B cell (primary cell): ENCODE measurements around the gene CNGA3. TPM values are rescaled to one million over a fixed set of nuclear protein-coding genes. Genes with fewer than 3 reads are reported as not detected.

Experiments used
- ATAC-seq: fragments of 200-7000 bp; cut with Tn5 transposase; one replicate; pipeline ENCODE4 v1.10.0; 2021; ENCODE audit warnings: low read depth, mild to moderate bottlenecking, moderate number of reproducible peaks, moderate library complexity
- CTCF ChIA-PET: fragments of 350-600 bp; sonication (Branson Sonifier 250); formaldehyde crosslinking; loops from one replicate; lab custom pipeline; 2021; ENCODE audit warnings: antibody characterized with exemption, inconsistent platforms; lab: Charles Lee
- POLR2A ChIA-PET: fragments of 350-600 bp; sonication (Branson Sonifier 250); formaldehyde crosslinking; loops from one replicate; lab custom pipeline; 2021; ENCODE audit warnings: antibody characterized with exemption; lab: Charles Lee
- DNase-seq: peaks from one replicate; pipeline ENCODE4 v3.0.0; 2013
- H2AFZ ChIP-seq: 2 replicates; pipeline ENCODE4 v1.6.1; 2012; ENCODE audit warnings: mild to moderate bottlenecking, low read depth, low read length; ENCODE audit not compliant: insufficient read depth, poor library complexity, severe bottlenecking
- H3K27ac ChIP-seq, 2 donors: 1 replicate in 1 of 2; 2 replicates in 1 of 2; pipeline ENCODE4 v1.5.1; 2012 to 2013; ENCODE audit warnings: low read length in 2 of 2, mild to moderate bottlenecking in 2 of 2, moderate library complexity in 1 of 2
- H3K27me3 ChIP-seq, 4 experiments: fragments of 200-600 bp in 1 of 4; sonication (generic) in 1 of 4; replicated peaks in 1 of 4; 1 replicate in 2 of 4; 2 replicates in 2 of 4; pipeline versions ENCODE4 v1.6.1 to v1.7.0; 2013 to 2016; ENCODE audit warnings: low read length in 3 of 4, mild to moderate bottlenecking in 2 of 4, mixed read lengths in 1 of 4, moderate library complexity in 1 of 4; ENCODE audit not compliant: insufficient read depth in 4 of 4, control insufficient read depth in 3 of 4; ENCODE audit errors: control extremely low read depth in 1 of 4
- H3K36me3 ChIP-seq, 2 experiments: replicated peaks in 1 of 2; 1 replicate in 1 of 2; 2 replicates in 1 of 2; pipeline versions ENCODE4 v1.6.1 to v1.7.1; 2013; ENCODE audit warnings: low read length in 1 of 2; ENCODE audit not compliant: insufficient read depth in 2 of 2, control insufficient read depth in 1 of 2; ENCODE audit errors: control extremely low read depth in 1 of 2, extremely low read depth in 1 of 2
- H3K4me1 ChIP-seq, 2 donors: fragments of 200-600 bp in 1 of 2; sonication (generic) in 1 of 2; 1 replicate in 1 of 2; 2 replicates in 1 of 2; pipeline versions ENCODE4 v1.5.1 to v1.6.1; 2013 to 2017; ENCODE audit warnings: low read length in 2 of 2; ENCODE audit not compliant: control insufficient read depth in 2 of 2, insufficient read depth in 2 of 2
- H3K4me2 ChIP-seq: replicated peaks from 2 replicates; pipeline ENCODE3; 2012; ENCODE audit warnings: mild to moderate bottlenecking, low read depth, low read length; ENCODE audit not compliant: poor library complexity, severe bottlenecking
- H3K4me3 ChIP-seq, 5 experiments: fragments of 200-600 bp in 1 of 5; sonication (generic) in 1 of 5; 1 replicate in 3 of 5; 2 replicates in 2 of 5; pipeline versions ENCODE4 v1.5.1 to v1.7.0; 2011 to 2016; ENCODE audit warnings: low read length in 4 of 5, mild to moderate bottlenecking in 4 of 5, low read depth in 2 of 5, control low read depth in 1 of 5, moderate library complexity in 1 of 5; ENCODE audit not compliant: insufficient read depth in 1 of 5; ENCODE audit errors: control extremely low read depth in 1 of 5, extremely low read depth in 1 of 5
- H3K79me2 ChIP-seq: fragments of 200-600 bp; sonication (generic); one replicate; pipeline ENCODE4 v1.6.0; 2016; ENCODE audit warnings: low read length; ENCODE audit not compliant: control insufficient read depth, insufficient read depth
- H3K9ac ChIP-seq: fragments of 200-600 bp; sonication (generic); 2 replicates; pipeline ENCODE4 v1.6.1; 2017; ENCODE audit warnings: mild to moderate bottlenecking, low read length, moderate library complexity
- H3K9me3 ChIP-seq, 3 donors: one replicate each; pipeline versions ENCODE4 v1.6.1 to v1.7.1; 2013; ENCODE audit warnings: low read length in 2 of 3; ENCODE audit not compliant: control insufficient read depth in 2 of 3, insufficient read depth in 1 of 3; ENCODE audit errors: control extremely low read depth in 1 of 3
- H4K20me1 ChIP-seq: 2 replicates; pipeline ENCODE4 v1.6.0; 2012; ENCODE audit warnings: mild to moderate bottlenecking, low read length; ENCODE audit not compliant: insufficient read depth, control insufficient read depth, poor library complexity, severe bottlenecking
- H3K27ac Mint-ChIP-seq: one replicate; pipeline ENCODE4 v1.8.0; 2021; ENCODE audit warnings: mixed read lengths
- H3K27me3 Mint-ChIP-seq: one replicate; pipeline ENCODE4 v1.8.0; 2021; ENCODE audit warnings: mixed read lengths
- H3K4me1 Mint-ChIP-seq: one replicate; pipeline ENCODE4 v1.8.0; 2021; ENCODE audit warnings: mixed read lengths
- H3K4me3 Mint-ChIP-seq: one replicate; pipeline ENCODE4 v1.8.0; 2021; ENCODE audit warnings: mixed read lengths
- H3K9me3 Mint-ChIP-seq: one replicate; pipeline ENCODE4 v1.8.0; 2022; ENCODE audit warnings: mixed read lengths; ENCODE audit not compliant: insufficient read depth
- CTCF ChIP-seq: fragments of 200-600 bp; IDR thresholded peaks from one replicate; pipeline ENCODE4 v1.8.0; 2022; ENCODE audit warnings: antibody characterized with exemption, mild to moderate bottlenecking
- EZH2 ChIP-seq: IDR thresholded peaks from 2 replicates; pipeline ENCODE4 v1.6.1; 2012; ENCODE audit warnings: borderline replicate concordance, low read depth, mild to moderate bottlenecking, moderate library complexity, low read length; ENCODE audit not compliant: insufficient read depth, poor library complexity, severe bottlenecking
- WGBS: methylation state at CpG from one replicate; pipeline ENCODE4 v1.1.5; 2013; ENCODE audit warnings: missing lambda C conversion rate; ENCODE audit not compliant: insufficient coverage; 5-methylcytosine and 5-hydroxymethylcytosine counted together
- intact Hi-C: fragments of 100-400 bp; cut with micrococcal nuclease; formaldehyde crosslinking; loops from one replicate; pipeline ENCODE4 v1.10.0; 2022
- polyA plus RNA-seq: library from polyadenylated mRNA; depleted of rRNA; stranded (reverse); fragments of >200 nt; gene quantifications from 2 replicates; pipeline ENCODE4 v1.2.3, GENCODE V29; 2012
- total RNA-seq, 2 donors: library from RNA; stranded (reverse); fragments of 120-200 nt in 1 of 2; gene quantifications; 1 replicate in 1 of 2; 2 replicates in 1 of 2; pipeline versions ENCODE4 v1.2.3 to v1.2.4, GENCODE V29; 2013 to 2022

CNGA3 gene
- total and polyA plus RNA-seq, 2 donors (not counting 1 experiment from before 2014, with no cell fraction given), result not detected

GRCh38 chr2:98394595-98395153, 48.4 kb downstream of the CNGA3 start:
- Mint-ChIP-seq H3K4me3 (no peak overlapping the region), H3K4me1 (no peaks in the 10 kb centered on the region), H3K9me3 (no peaks in the 10 kb centered on the region), H3K27me3 (peaks cover 32% of the 10 kb centered on the region), H3K27ac (no peak overlapping the region)
- intact Hi-C loops, result no loop called here
- no peak overlapping the region for H3K27ac ChIP-seq
- H3K4me3 ChIP-seq, result no peak overlapping the region
- no peak overlapping the region for H3K4me2 ChIP-seq
- no peak for TF ChIP-seq CTCF
- TF ChIP-seq EZH2, result no peak
- no peak overlapping the region for H3K9ac ChIP-seq
- ChIA-PET POLR2A (no interaction called here), CTCF (interaction anchor here (0.9 kb wide), 1 partner anchor 588 kb away, joined by 3 read pairs; no protein-coding TSS in a partner anchor)
- no peaks in the 10 kb centered on the region for H4K20me1 ChIP-seq
- no peaks in the 10 kb centered on the region for H3K79me2 ChIP-seq
- H2AFZ ChIP-seq, result no peak overlapping the region
- no peaks in the 10 kb centered on the region for H3K36me3 ChIP-seq
- 100% methylated on average over 3 of the region's 3 CpGs for WGBS
- H3K27me3 ChIP-seq, result peaks cover 0 to 14% (median 6%) of the 10 kb centered on the region in 4 experiments
- DNase-seq (no peak), ATAC-seq (no peak)
- H3K4me1 ChIP-seq, result no peaks in the 10 kb centered on the region
- H3K9me3 ChIP-seq, result no peaks in the 10 kb centered on the region

DNA sequence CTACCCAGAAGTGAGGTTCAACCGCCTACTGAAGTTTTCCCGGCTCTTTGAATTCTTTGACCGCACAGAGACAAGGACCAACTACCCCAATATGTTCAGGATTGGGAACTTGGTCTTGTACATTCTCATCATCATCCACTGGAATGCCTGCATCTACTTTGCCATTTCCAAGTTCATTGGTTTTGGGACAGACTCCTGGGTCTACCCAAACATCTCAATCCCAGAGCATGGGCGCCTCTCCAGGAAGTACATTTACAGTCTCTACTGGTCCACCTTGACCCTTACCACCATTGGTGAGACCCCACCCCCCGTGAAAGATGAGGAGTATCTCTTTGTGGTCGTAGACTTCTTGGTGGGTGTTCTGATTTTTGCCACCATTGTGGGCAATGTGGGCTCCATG, 49.7 kb downstream of the CNGA3 start:
- Histone ChIP-seq H3K27me3 (peaks cover 0 to 14% (median 6%) of the 10 kb centered on the region in 4 experiments), H3K79me2 (no peaks in the 10 kb centered on the region), H3K27ac (no peak overlapping the region), H3K9ac (no peak overlapping the region), H3K4me2 (no peak overlapping the region), H2AFZ (no peak overlapping the region), H3K4me1 (no peaks in the 10 kb centered on the region), H3K9me3 (no peaks in the 10 kb centered on the region), H4K20me1 (no peaks in the 10 kb centered on the region), H3K36me3 (no peaks in the 10 kb centered on the region), H3K4me3 (no peak overlapping the region)
- 96% methylated on average over 4 of the region's 6 CpGs for WGBS
- Mint-ChIP-seq H3K4me1 (no peaks in the 10 kb centered on the region), H3K4me3 (no peak overlapping the region), H3K27ac (no peak overlapping the region), H3K27me3 (peaks cover 37% of the 10 kb centered on the region), H3K9me3 (no peaks in the 10 kb centered on the region)
- ChIA-PET CTCF (no interaction called here), POLR2A (no interaction called here)
- TF ChIP-seq EZH2, result no peak
- no peak for TF ChIP-seq CTCF
- intact Hi-C loops, result no loop called here
- DNase-seq (no peak), ATAC-seq (no peak)
